Measurements from ENCODE around the gene LRRC25. TPM values are rescaled to one million over a fixed set of nuclear protein-coding genes. Genes with fewer than 3 reads are reported as not detected.
"Not testable (repeated sequence)": the region's sequence is repeated elsewhere in the genome, so short reads cannot be mapped to it uniquely, and the experiment has no call there.

LRRC25 gene
- total RNA-seq, 1 experiment from 2014 or later = 0.12 TPM

DNA sequence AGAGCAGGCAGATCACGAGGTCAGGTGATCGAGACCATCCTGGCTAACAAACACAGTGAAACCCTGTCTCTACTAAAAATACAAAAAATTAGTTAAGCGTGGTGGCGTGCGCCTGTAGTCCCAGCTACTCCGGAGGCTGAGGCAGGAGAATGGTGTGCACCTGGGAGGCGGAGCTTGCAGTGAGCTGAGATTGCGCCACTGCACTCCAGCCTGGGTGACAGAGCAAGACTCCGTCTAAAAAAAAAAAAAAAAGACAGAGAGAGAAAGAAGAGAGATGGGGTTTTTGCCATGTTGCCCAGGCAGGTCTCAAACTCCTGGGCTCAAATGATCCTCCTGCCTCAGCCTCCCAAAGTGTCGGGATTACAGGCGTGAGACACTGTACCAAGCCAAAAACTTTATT, 8.3 kb upstream of the LRRC25 start:
- POLR2A ChIA-PET = interaction anchor here (0.7 kb wide), 1 partner anchor 83 kb away, joined by 3 read pairs; the partner anchor contains the start of gene LSM4
- H3K27me3 ChIP-seq (ENCODE audit: insufficient read depth, low read length); H3K4me2 ChIP-seq (ENCODE audit: low read length); H3K9me3 ChIP-seq (ENCODE audit: control insufficient read depth in 1 of 2, insufficient read depth in 1 of 2, low read depth in 1 of 2, low read length in 2 of 2); H4K20me1 ChIP-seq (ENCODE audit: insufficient read depth); RAD21 ChIA-PET (ENCODE audit: low non-redundant PET in 1 of 2, low total read pairs in 2 of 2, uncharacterized antibody in 2 of 2, unreplicated experiment in 2 of 2); DNase-seq (ENCODE audit: low read depth, low spot score); H3K9ac ChIP-seq (ENCODE audit: low read length); ATAC-seq; H3K9me2 ChIP-seq (ENCODE audit: insufficient read depth); H3K79me2 ChIP-seq (ENCODE audit: insufficient read depth, low read length); H3K36me3 ChIP-seq (ENCODE audit: control insufficient read depth in 1 of 2, insufficient read depth in 2 of 2, low read length in 2 of 2); intact Hi-C loops (cut with micrococcal nuclease); CTCF ChIA-PET; H3K4me3 ChIP-seq (replicated peaks in 1 of 2; ENCODE audit: low read depth in 1 of 2, low read length in 2 of 2); BruUV-seq (replicated peaks); H3K27ac ChIP-seq (ENCODE audit: low read depth, low read length); H2AFZ ChIP-seq (ENCODE audit: low read depth, low read length, poor library complexity, severe bottlenecking): not testable (repeated sequence)
- H3K4me1 ChIP-seq (ENCODE audit: control insufficient read depth in 1 of 2, insufficient read depth in 2 of 2, low read length in 2 of 2) = peaks cover 14 to 33% of the 10 kb centered on the region in 2 experiments

DNA sequence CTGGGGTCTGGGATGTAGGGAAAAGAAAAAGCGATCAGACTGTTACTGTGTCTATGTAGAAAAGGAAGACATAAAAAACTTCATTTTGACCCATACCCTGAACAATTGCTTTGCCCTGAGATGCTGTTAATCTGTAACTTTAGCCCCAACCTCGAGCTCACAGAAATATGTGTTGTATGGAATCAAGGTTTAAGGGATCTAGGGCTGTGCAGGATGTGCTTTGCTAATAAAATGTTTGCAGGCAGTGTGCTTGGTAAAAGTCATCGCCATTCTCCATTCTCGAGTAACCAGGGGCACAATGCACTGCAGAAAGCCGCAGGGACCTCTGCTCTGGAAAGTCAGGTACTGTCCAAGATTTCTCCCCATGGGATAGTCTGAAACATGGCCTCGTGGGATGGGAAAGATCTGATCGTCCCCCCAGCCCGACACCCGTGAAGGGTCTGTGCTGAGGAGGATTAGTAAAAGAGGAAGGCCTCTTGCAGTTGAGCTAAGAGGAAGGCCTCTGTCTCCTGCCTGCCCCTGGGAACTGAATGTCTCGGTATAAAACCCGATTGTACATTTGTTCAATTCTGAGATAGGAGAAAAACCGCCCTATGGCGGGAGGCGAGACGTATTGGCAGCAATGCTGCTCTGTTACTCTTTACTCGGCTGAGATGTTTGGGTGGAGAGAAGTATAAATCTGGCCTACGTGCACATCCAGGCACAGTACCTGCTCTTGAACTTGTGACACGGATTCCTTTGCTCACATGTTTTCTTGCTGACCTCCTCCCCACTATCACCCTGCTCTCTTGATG, 5.2 kb upstream of the LRRC25 start:
- POLR2A ChIA-PET = interaction anchor here (0.6 to 2.2 kb wide), 3 partner anchors 17 to 123 kb away, joined by 3 to 11 read pairs (median 4); partner anchors contain the start of gene GDF15
- ATAC-seq; H3K79me2 ChIP-seq (ENCODE audit: insufficient read depth, low read length); BruUV-seq (replicated peaks); H3K36me3 ChIP-seq (ENCODE audit: control insufficient read depth in 1 of 2, insufficient read depth in 2 of 2, low read length in 2 of 2); intact Hi-C loops (cut with micrococcal nuclease); H3K9ac ChIP-seq (ENCODE audit: low read length); DNase-seq (ENCODE audit: low read depth, low spot score); H2AFZ ChIP-seq (ENCODE audit: low read depth, low read length, poor library complexity, severe bottlenecking); H3K27ac ChIP-seq (ENCODE audit: low read depth, low read length); RAD21 ChIA-PET (ENCODE audit: low non-redundant PET in 1 of 2, low total read pairs in 2 of 2, uncharacterized antibody in 2 of 2, unreplicated experiment in 2 of 2); H3K27me3 ChIP-seq (ENCODE audit: insufficient read depth, low read length); H4K20me1 ChIP-seq (ENCODE audit: insufficient read depth); H3K4me3 ChIP-seq (replicated peaks in 1 of 2; ENCODE audit: low read depth in 1 of 2, low read length in 2 of 2); H3K4me2 ChIP-seq (ENCODE audit: low read length); H3K9me3 ChIP-seq (ENCODE audit: control insufficient read depth in 1 of 2, insufficient read depth in 1 of 2, low read depth in 1 of 2, low read length in 2 of 2); H3K9me2 ChIP-seq (ENCODE audit: insufficient read depth): not testable (repeated sequence)
- H3K4me1 ChIP-seq (ENCODE audit: control insufficient read depth in 1 of 2, insufficient read depth in 2 of 2, low read length in 2 of 2) = peaks cover 9 to 17% of the 10 kb centered on the region in 2 experiments
- CTCF ChIA-PET = interaction anchor here (0.6 kb wide), 1 partner anchor 15 kb away, joined by 3 read pairs; no protein-coding TSS in a partner anchor
